Omental fat pad (tissue), 4 donors: ENCODE data around the gene CCDC192. TPM values are rescaled to one million over a fixed set of nuclear protein-coding genes. Genes with fewer than 3 reads are reported as not detected.

Experiments
- ATAC-seq: fragments of 150-250 bp; one replicate; pipeline ENCODE4 v1.9.1; 2016; ENCODE audit warnings: mild to moderate bottlenecking, moderate library complexity; ENCODE audit not compliant: low FRiP score
- DNase-seq: peaks from one replicate; pipeline ENCODE4 v3.0.0-alpha.2; 2019; ENCODE audit warnings: low spot score
- total RNA-seq, 4 donors: library from RNA; depleted of rRNA; stranded (reverse); fragments of >200 nt; gene quantifications; one replicate each; pipeline ENCODE4 v1.1.0, GENCODE V29; 2016
- TF ChIP-seq, protein P1 (sequence below), 3 donors: fragments of 450-650 bp; IDR thresholded peaks; one replicate each; pipeline ENCODE4 v1.5.1; 2016 to 2017; ENCODE audit warnings: antibody characterized with exemption in 3 of 3, mild to moderate bottlenecking in 3 of 3, moderate library complexity in 2 of 3

Gene CCDC192
- total RNA-seq, 4 donors from 2014 or later, result 0.56 TPM; not detected in 3

- DNase-seq, result no peak
- ATAC-seq, result no peak
- TF ChIP-seq, protein P1, sequence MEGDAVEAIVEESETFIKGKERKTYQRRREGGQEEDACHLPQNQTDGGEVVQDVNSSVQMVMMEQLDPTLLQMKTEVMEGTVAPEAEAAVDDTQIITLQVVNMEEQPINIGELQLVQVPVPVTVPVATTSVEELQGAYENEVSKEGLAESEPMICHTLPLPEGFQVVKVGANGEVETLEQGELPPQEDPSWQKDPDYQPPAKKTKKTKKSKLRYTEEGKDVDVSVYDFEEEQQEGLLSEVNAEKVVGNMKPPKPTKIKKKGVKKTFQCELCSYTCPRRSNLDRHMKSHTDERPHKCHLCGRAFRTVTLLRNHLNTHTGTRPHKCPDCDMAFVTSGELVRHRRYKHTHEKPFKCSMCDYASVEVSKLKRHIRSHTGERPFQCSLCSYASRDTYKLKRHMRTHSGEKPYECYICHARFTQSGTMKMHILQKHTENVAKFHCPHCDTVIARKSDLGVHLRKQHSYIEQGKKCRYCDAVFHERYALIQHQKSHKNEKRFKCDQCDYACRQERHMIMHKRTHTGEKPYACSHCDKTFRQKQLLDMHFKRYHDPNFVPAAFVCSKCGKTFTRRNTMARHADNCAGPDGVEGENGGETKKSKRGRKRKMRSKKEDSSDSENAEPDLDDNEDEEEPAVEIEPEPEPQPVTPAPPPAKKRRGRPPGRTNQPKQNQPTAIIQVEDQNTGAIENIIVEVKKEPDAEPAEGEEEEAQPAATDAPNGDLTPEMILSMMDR (IDR thresholded peaks at IDR 0.05), result no peak
These were observed 164.0 kb downstream of the CCDC192 start for GRCh38 chr5:127867022-127867783.

GRCh38 chr5:127870914-127871313, 167.7 kb downstream of the CCDC192 start:
- DNase-seq, result no peak
- ATAC-seq, result no peak
- TF ChIP-seq, protein P1 (IDR thresholded peaks at IDR 0.05), result no peak

DNA sequence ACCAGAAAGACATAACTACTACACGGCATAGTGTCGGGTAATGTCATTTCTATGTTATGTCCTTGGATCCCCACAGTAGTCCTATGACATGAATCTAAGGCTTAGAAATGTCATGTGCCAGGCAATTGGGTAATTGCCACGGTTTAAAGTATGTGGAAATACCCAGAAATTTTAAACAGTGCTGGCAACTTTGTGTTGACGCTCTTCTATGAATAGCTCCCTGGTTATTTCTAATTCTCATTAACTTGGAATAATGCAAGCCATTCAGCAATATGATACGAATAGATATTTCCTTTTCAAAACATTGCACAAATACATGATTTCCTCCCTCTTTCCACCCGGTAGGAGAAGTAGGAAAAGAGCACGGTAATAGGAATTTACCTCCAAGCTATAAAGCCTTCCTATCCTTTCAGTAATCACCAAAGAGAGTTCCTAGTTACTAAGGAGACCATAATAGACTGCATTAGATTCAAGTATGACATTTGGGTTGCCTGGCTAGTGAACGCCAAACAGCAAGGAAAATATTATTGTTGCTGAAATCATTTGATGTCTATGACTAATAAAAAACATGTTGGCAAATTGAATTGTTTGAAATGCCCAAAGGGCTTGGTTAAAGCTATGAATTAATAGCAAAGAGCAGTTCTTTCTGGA, 168.4 kb downstream of the CCDC192 start:
- no peak for DNase-seq
- TF ChIP-seq, protein P1 (IDR thresholded peaks at IDR 0.05), result no peak
- peak; percentile 31 for ATAC-seq

- no peak for DNase-seq
- ATAC-seq, result no peak
- TF ChIP-seq, protein P1 (IDR thresholded peaks at IDR 0.05), result no peak
These were observed 169.3 kb downstream of the CCDC192 start for GRCh38 chr5:127872494-127872893.

- peak; percentile 62 for ATAC-seq
- TF ChIP-seq, protein P1 (IDR thresholded peaks at IDR 0.05), result no peak
- no peak for DNase-seq
These were observed 172.2 kb downstream of the CCDC192 start for GRCh38 chr5:127875235-127876021.

DNA sequence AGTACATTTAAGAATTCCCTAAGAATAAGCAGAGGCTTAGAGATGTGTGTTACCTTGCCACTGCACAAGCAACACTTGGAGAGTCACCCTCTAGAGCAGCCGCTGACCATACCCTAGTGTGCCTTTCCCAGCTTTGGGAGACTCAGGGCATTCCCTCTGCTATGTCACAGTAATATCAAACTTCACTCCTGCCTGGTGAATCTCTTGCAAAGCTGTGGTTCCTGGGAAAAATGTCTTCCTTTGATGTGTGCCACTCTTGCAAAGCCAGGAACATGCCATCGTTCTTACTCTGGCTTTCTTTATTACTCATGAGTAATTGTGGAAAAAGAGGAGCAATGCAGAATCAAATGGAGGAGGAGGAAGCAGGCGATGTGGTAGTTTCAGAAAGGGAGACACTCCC, 173.2 kb downstream of the CCDC192 start:
- TF ChIP-seq, protein P1 (IDR thresholded peaks at IDR 0.05), result no peak
- DNase-seq (no peak), ATAC-seq (no peak)
